ENCODE data around the gene HDGFL2. TPM values are rescaled to one million over a fixed set of nuclear protein-coding genes. Genes with fewer than 3 reads are reported as not detected.

The HDGFL2 gene
- total and polyA plus RNA-seq, 2 experiments from 2014 or later = 123 to 186 TPM

GRCh38 chr19:4499855-4500254 lies 27.8 kb downstream of the HDGFL2 start:
- Histone ChIP-seq H3K9me3 (ENCODE audit: low read depth) (no peaks in the 10 kb centered on the region), H3K27ac (no peak overlapping the region), H3K4me1 (ENCODE audit: low read depth) (no peaks in the 10 kb centered on the region), H3K36me3 (peaks cover 21% of the 10 kb centered on the region), H3K27me3 (no peaks in the 10 kb centered on the region), H3K4me3 (no peak overlapping the region)
- TF ChIP-seq CTCF (IDR thresholded peaks at IDR 0.05; ENCODE audit: low read depth, low read length) = no peak
- no peak for DNase-seq (ENCODE audit: low read depth in 1 of 2, low spot score in 1 of 2)

GRCh38 chr19:4500841-4501591 lies 28.9 kb downstream of the HDGFL2 start:
- Histone ChIP-seq H3K27me3 (no peaks in the 10 kb centered on the region), H3K9me3 (ENCODE audit: low read depth) (no peaks in the 10 kb centered on the region), H3K4me1 (ENCODE audit: low read depth) (no peaks in the 10 kb centered on the region), H3K4me3 (no peak overlapping the region), H3K27ac (no peak overlapping the region), H3K36me3 (peaks cover 21% of the 10 kb centered on the region)
- TF ChIP-seq CTCF (IDR thresholded peaks at IDR 0.05; ENCODE audit: low read depth, low read length) = no peak
- no peak for DNase-seq (ENCODE audit: low read depth in 1 of 2, low spot score in 1 of 2)

- TF ChIP-seq CTCF (IDR thresholded peaks at IDR 0.05; ENCODE audit: low read depth, low read length) = no peak
- DNase-seq (ENCODE audit: low read depth in 1 of 2, low spot score in 1 of 2) = no peak
Measured at GRCh38 chr19:4501691-4502090, 29.6 kb downstream of the HDGFL2 start.

GRCh38 chr19:4502282-4503131 lies 30.4 kb downstream of the HDGFL2 start:
- TF ChIP-seq CTCF (IDR thresholded peaks at IDR 0.05; ENCODE audit: low read depth, low read length) = no peak
- no peak overlapping the region for H3K4me3 ChIP-seq
- no peak overlapping the region for H3K27ac ChIP-seq
- no peaks in the 10 kb centered on the region for H3K27me3 ChIP-seq
- DNase-seq (ENCODE audit: low read depth in 1 of 2, low spot score in 1 of 2) = no peak
- peaks cover 14% of the 10 kb centered on the region for H3K36me3 ChIP-seq
- no peaks in the 10 kb centered on the region for H3K9me3 ChIP-seq (ENCODE audit: low read depth)
- no peaks in the 10 kb centered on the region for H3K4me1 ChIP-seq (ENCODE audit: low read depth)

More at GRCh38 chr19:4501691-4502090, 29.6 kb downstream of the HDGFL2 start:
- Histone ChIP-seq H3K27ac (no peak overlapping the region), H3K36me3 (peaks cover 21% of the 10 kb centered on the region), H3K9me3 (ENCODE audit: low read depth) (no peaks in the 10 kb centered on the region), H3K4me3 (no peak overlapping the region), H3K27me3 (no peaks in the 10 kb centered on the region), H3K4me1 (ENCODE audit: low read depth) (no peaks in the 10 kb centered on the region)

- H3K27ac ChIP-seq = no peak overlapping the region
Measured at GRCh38 chr19:4503132-4503824, 31.2 kb downstream of the HDGFL2 start.

More at GRCh38 chr19:4503132-4503824, 31.2 kb downstream of the HDGFL2 start:
- H3K36me3 ChIP-seq = peaks cover 13% of the 10 kb centered on the region
- no peaks in the 10 kb centered on the region for H3K4me1 ChIP-seq (ENCODE audit: low read depth)
- no peak overlapping the region for H3K4me3 ChIP-seq
- no peak for DNase-seq (ENCODE audit: low read depth in 1 of 2, low spot score in 1 of 2)
- no peaks in the 10 kb centered on the region for H3K9me3 ChIP-seq (ENCODE audit: low read depth)
- no peak for TF ChIP-seq CTCF (IDR thresholded peaks at IDR 0.05; ENCODE audit: low read depth, low read length)
- H3K27me3 ChIP-seq = no peaks in the 10 kb centered on the region

Data from cardiac muscle cell (in vitro differentiated cells and primary cell).